Uterus (tissue), 4 donors: ENCODE data around the gene CFAP74. TPM values are rescaled to one million over a fixed set of nuclear protein-coding genes. Genes with fewer than 3 reads are reported as not detected.

ENCODE experiments used
- DNase-seq, 2 donors: peaks; one replicate each; pipeline ENCODE4 v3.0.0-alpha.2; 2019 to 2020
- H3K27ac ChIP-seq, 2 donors: fragments of 200-600 bp; sonication (generic); 1 replicate in 1 of 2; 2 replicates in 1 of 2; pipeline ENCODE4 v1.5.1; 2016 to 2018
- H3K27me3 ChIP-seq, 2 donors: fragments of 200-600 bp; sonication (generic); one replicate each; pipeline ENCODE4 v1.5.1; 2018 to 2019; ENCODE audit warnings: control low read depth in 1 of 2
- H3K36me3 ChIP-seq, 2 donors: fragments of 200-600 bp; sonication (generic); one replicate each; pipeline ENCODE4 v1.5.1; 2019; ENCODE audit warnings: control low read depth in 1 of 2
- H3K4me1 ChIP-seq, 2 donors: fragments of 200-600 bp; sonication (generic); one replicate each; pipeline ENCODE4 v1.5.1; 2018 to 2019; ENCODE audit warnings: control low read depth in 1 of 2
- H3K4me3 ChIP-seq, 2 donors: fragments of 200-600 bp; sonication (generic); 1 replicate in 1 of 2; 2 replicates in 1 of 2; pipeline ENCODE4 v1.5.1; 2018 to 2019; ENCODE audit warnings: mild to moderate bottlenecking in 1 of 2
- H3K9me3 ChIP-seq, 2 donors: fragments of 200-600 bp; sonication (generic); one replicate each; pipeline ENCODE4 v1.5.1; 2019; ENCODE audit warnings: control low read depth in 1 of 2
- POLR2A ChIP-seq, 2 donors: fragments of 450-650 bp; IDR thresholded peaks; one replicate each; pipeline ENCODE4 v1.6.1; 2016; ENCODE audit warnings: antibody characterized with exemption in 2 of 2, mild to moderate bottlenecking in 1 of 2, moderate library complexity in 1 of 2
- intact Hi-C: fragments of 100-400 bp; cut with DNase I; formaldehyde crosslinking; loops from one replicate; pipeline ENCODE4 v1.15.1; 2023; ENCODE audit warnings: low total_unique reads
- total RNA-seq, 4 donors: library from RNA; depleted of rRNA in 3 of 4; stranded (reverse); fragments of >200 nt in 3 of 4; gene quantifications; one replicate each; pipeline versions ENCODE4 v1.1.0 to v1.2.4, GENCODE V29; 2014 to 2023
- TF ChIP-seq, protein P1 (sequence below), 4 experiments: fragments of 200-600 bp in 2 of 4; fragments of 450-650 bp in 2 of 4; sonication (generic) in 2 of 4; IDR thresholded peaks; one replicate each; pipeline ENCODE4 v1.5.1; 2016 to 2019; ENCODE audit warnings: antibody characterized with exemption in 4 of 4, mild to moderate bottlenecking in 2 of 4, moderate library complexity in 1 of 4
- donor health status: DM: yes; HTN: yes; CAD: no.

The CFAP74 gene
- total RNA-seq, 4 donors from 2014 or later, result 0.64 to 1.0 TPM; not detected in 2

DNA sequence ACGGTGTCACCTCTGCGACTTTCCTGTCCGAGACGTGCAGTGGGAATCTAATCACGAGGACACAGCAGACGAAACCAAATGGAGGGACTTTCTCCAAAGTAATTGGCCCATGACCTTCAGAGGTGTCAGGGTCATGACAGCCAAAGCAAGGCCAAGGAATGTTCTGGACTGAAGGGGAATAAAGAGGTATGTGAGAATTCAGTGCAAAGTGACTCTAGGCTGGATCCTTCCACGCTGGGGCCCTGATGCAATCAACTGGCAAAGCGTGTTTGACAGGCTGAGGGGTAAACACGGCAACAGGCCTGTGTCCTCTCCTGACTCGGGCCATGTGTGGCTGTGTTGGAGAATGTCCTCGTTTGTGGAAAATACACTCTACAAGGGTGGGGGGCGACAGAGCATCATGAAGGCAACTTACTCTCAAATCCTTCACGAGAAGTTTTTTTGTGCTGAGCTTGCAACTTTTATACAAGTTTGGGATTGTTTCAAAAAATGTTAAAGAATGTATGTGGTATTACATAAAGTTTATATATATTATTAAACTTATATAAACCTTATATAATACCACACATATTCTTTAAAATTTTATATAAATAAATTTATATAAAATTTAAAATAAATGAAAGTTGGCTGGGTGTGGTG is 1.7 kb downstream of the CFAP74 start:
- H3K36me3 ChIP-seq, result no peaks in the 10 kb centered on the region
- H3K27ac ChIP-seq, result no peak overlapping the region
- DNase-seq, result no peak
- no peaks in the 10 kb centered on the region for H3K4me1 ChIP-seq
- intact Hi-C loops, result no loop called here
- no peak overlapping the region for H3K4me3 ChIP-seq
- TF ChIP-seq, protein P1, sequence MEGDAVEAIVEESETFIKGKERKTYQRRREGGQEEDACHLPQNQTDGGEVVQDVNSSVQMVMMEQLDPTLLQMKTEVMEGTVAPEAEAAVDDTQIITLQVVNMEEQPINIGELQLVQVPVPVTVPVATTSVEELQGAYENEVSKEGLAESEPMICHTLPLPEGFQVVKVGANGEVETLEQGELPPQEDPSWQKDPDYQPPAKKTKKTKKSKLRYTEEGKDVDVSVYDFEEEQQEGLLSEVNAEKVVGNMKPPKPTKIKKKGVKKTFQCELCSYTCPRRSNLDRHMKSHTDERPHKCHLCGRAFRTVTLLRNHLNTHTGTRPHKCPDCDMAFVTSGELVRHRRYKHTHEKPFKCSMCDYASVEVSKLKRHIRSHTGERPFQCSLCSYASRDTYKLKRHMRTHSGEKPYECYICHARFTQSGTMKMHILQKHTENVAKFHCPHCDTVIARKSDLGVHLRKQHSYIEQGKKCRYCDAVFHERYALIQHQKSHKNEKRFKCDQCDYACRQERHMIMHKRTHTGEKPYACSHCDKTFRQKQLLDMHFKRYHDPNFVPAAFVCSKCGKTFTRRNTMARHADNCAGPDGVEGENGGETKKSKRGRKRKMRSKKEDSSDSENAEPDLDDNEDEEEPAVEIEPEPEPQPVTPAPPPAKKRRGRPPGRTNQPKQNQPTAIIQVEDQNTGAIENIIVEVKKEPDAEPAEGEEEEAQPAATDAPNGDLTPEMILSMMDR (IDR thresholded peaks at IDR 0.05), result no peak
- no peak for TF ChIP-seq POLR2A (IDR thresholded peaks at IDR 0.05)
- H3K9me3 ChIP-seq, result no peaks in the 10 kb centered on the region
- H3K27me3 ChIP-seq, result peaks cover 0 to 20% of the 10 kb centered on the region in 2 donors

DNA sequence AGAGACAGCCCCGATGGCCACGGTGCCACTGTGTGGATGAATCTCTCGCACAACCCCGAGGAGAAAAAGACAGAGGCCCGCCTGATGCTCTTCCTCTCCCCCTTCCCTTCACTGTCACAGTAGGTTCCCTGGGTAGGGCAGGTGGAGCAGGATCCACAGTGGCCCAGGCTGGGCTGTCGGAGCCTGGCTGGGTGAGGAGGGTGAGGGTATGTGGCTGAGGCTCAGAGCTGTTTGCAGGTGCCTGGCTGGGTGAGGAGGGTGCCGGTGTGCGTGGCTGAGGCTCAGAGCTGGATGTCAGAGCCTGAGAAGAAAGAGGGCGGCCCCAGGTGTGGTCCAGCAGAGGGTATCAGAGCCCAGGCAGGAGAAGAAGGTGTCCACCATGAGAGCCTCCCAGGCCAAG is 2.7 kb downstream of the CFAP74 start:
- intact Hi-C loops, result no loop called here
- Histone ChIP-seq H3K27ac (no peak overlapping the region), H3K4me1 (no peaks in the 10 kb centered on the region), H3K36me3 (no peaks in the 10 kb centered on the region), H3K9me3 (no peaks in the 10 kb centered on the region), H3K27me3 (peaks cover 0 to 20% of the 10 kb centered on the region in 2 donors), H3K4me3 (no peak overlapping the region)
- TF ChIP-seq POLR2A (IDR thresholded peaks at IDR 0.05), result no peak
- TF ChIP-seq, protein P1 (IDR thresholded peaks at IDR 0.05), result no peak
- DNase-seq, result no peak

DNA sequence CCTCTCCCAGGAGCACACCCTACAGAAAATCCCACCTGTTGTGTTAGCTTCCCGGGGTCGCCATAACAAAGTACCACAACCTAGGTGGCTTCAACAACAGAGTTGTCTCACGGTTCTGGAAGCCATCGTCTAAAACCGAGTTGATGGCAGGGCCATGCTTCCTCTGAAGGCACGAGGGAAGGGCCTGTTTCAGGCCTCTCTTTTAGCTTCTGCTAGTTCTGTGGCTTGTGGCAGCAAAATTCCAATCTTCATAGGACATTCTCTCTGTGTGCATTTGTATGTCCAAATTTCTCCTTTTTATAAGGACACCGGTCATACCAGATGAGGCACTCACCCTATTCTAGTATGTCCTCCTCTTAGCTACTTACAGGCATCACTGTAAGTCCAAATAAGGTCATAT is 3.2 kb downstream of the CFAP74 start:
- no peak overlapping the region for H3K27ac ChIP-seq
- H3K4me3 ChIP-seq, result no peak overlapping the region
- no peak for DNase-seq
- intact Hi-C loops, result no loop called here
- H3K4me1 ChIP-seq, result no peaks in the 10 kb centered on the region
- peaks cover 0 to 20% of the 10 kb centered on the region in 2 donors for H3K27me3 ChIP-seq
- H3K9me3 ChIP-seq, result no peaks in the 10 kb centered on the region
- no peaks in the 10 kb centered on the region for H3K36me3 ChIP-seq
- TF ChIP-seq, protein P1 (IDR thresholded peaks at IDR 0.05), result no peak
- no peak for TF ChIP-seq POLR2A (IDR thresholded peaks at IDR 0.05)

DNA sequence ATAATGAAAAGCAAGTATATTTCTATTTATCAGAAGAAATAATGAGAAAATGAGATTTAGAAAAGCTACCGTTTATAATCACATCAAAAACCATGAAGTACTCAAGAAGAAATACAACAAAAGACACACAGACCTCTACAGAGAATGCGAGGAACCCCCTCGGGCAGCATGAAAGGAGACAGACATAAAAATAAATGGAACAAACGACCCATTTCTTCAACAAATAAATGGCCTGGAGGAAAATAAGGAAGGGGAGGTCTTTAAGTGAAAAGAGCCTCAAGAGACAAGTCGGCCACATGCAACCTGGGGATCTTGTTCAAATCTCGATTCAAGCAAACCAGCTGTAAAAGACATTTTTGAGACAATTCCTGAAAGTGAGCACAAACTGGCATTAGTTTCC is 6.0 kb downstream of the CFAP74 start:
- peaks cover 0 to 6% of the 10 kb centered on the region in 2 donors for H3K27me3 ChIP-seq
- TF ChIP-seq, protein P1 (IDR thresholded peaks at IDR 0.05), result no peak
- no peak for TF ChIP-seq POLR2A (IDR thresholded peaks at IDR 0.05)

DNA sequence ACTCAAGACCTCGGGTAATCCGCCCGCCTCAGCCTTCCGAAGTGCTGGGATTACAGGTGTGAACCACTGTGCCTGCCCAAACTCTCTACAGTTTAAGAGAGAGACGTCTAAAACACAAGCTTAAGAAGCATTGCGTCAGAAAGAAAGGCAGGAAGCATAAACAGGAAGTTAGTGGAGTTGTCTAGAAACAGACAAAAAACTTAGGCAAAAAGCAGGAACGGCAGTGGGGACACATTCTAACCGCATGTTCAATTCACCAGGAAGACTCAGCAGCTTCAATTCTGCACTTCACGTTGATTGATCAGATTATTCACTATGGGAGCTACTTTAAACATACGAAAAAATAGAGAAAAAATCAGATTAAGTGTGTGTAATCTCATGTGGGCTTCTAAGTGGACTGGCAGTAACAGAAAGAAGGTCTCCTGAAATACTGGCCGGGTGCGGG is 7.4 kb downstream of the CFAP74 start:
- Histone ChIP-seq H3K4me3 (no peak overlapping the region), H3K9me3 (no peaks in the 10 kb centered on the region), H3K36me3 (no peaks in the 10 kb centered on the region), H3K27me3 (no peaks in the 10 kb centered on the region), H3K4me1 (no peaks in the 10 kb centered on the region), H3K27ac (no peak overlapping the region)
- TF ChIP-seq POLR2A (IDR thresholded peaks at IDR 0.05), result no peak
- TF ChIP-seq, protein P1 (IDR thresholded peaks at IDR 0.05), result no peak
- intact Hi-C loops, result no loop called here
- no peak for DNase-seq

More for the DNA sequence above, 6.0 kb downstream of the CFAP74 start:
- Histone ChIP-seq H3K36me3 (no peaks in the 10 kb centered on the region), H3K27ac (no peak overlapping the region), H3K9me3 (no peaks in the 10 kb centered on the region), H3K4me3 (no peak overlapping the region), H3K4me1 (no peaks in the 10 kb centered on the region)
- intact Hi-C loops, result no loop called here
- no peak for DNase-seq
